ENCODE measurements around the gene LEUTX.

The LEUTX gene

GRCh38 chr19:39778763-39779162 is at the start of gene LEUTX:
LEUTX (plus strand) TSS chr19:39778854; CDS start chr19:39778921, 67 bp downstream.
- peak; percentile 86 for DNase-seq (ENCODE audit: low read depth)
- no peak within 1 kb of the TSS for H3K4me3 ChIP-seq (ENCODE audit: low read depth, low read length)
- TF ChIP-seq CTCF (IDR thresholded peaks at IDR 0.05; ENCODE audit: insufficient read depth, low read depth, low read length, missing control alignments): no peak

GRCh38 chr19:39729594-39729993 is 49.1 kb upstream of the LEUTX start:
- DNase-seq (ENCODE audit: low read depth): no peak
- no peak for TF ChIP-seq CTCF (IDR thresholded peaks at IDR 0.05; ENCODE audit: insufficient read depth, low read depth, low read length, missing control alignments)
- H3K4me3 ChIP-seq (ENCODE audit: low read depth, low read length): no peak overlapping the region

- DNase-seq (ENCODE audit: low read depth): no peak
- H3K4me3 ChIP-seq (ENCODE audit: low read depth, low read length): no peak overlapping the region
- TF ChIP-seq CTCF (IDR thresholded peaks at IDR 0.05; ENCODE audit: insufficient read depth, low read depth, low read length, missing control alignments): no peak
These were observed 47.0 kb upstream of the LEUTX start for GRCh38 chr19:39731685-39732084.

GRCh38 chr19:39733841-39734240 is 44.8 kb upstream of the LEUTX start:
- H3K4me3 ChIP-seq (ENCODE audit: low read depth, low read length): no peak overlapping the region
- TF ChIP-seq CTCF (IDR thresholded peaks at IDR 0.05; ENCODE audit: insufficient read depth, low read depth, low read length, missing control alignments): no peak
- no peak for DNase-seq (ENCODE audit: low read depth)

GRCh38 chr19:39735688-39736087 is 43.0 kb upstream of the LEUTX start:
- H3K4me3 ChIP-seq (ENCODE audit: low read depth, low read length): no peak overlapping the region
- TF ChIP-seq CTCF (IDR thresholded peaks at IDR 0.05; ENCODE audit: insufficient read depth, low read depth, low read length, missing control alignments): no peak
- DNase-seq (ENCODE audit: low read depth): no peak

- TF ChIP-seq CTCF (IDR thresholded peaks at IDR 0.05; ENCODE audit: insufficient read depth, low read depth, low read length, missing control alignments): no peak
- no peak for DNase-seq (ENCODE audit: low read depth)
- H3K4me3 ChIP-seq (ENCODE audit: low read depth, low read length): no peak overlapping the region
These were observed 42.6 kb upstream of the LEUTX start for GRCh38 chr19:39736088-39736487.

- H3K4me3 ChIP-seq (ENCODE audit: low read depth, low read length): no peak overlapping the region
- no peak for DNase-seq (ENCODE audit: low read depth)
- TF ChIP-seq CTCF (IDR thresholded peaks at IDR 0.05; ENCODE audit: insufficient read depth, low read depth, low read length, missing control alignments): no peak
These were observed 41.3 kb upstream of the LEUTX start for GRCh38 chr19:39737351-39737750.
